GM21528 (cell line): ENCODE results near the gene UBALD1.
"Not testable (repeated sequence)": the region's sequence is repeated elsewhere in the genome, so short reads cannot be mapped to it uniquely, and the experiment has no call there.

ENCODE experiments used
- ATAC-seq: cut with Tn5 transposase; IDR thresholded peaks from one replicate; pipeline ENCODE4 v1.9.1; 2021; ENCODE audit warnings: mild to moderate bottlenecking, moderate library complexity; ENCODE audit not compliant: unreplicated experiment, low FRiP score

Gene UBALD1

DNA sequence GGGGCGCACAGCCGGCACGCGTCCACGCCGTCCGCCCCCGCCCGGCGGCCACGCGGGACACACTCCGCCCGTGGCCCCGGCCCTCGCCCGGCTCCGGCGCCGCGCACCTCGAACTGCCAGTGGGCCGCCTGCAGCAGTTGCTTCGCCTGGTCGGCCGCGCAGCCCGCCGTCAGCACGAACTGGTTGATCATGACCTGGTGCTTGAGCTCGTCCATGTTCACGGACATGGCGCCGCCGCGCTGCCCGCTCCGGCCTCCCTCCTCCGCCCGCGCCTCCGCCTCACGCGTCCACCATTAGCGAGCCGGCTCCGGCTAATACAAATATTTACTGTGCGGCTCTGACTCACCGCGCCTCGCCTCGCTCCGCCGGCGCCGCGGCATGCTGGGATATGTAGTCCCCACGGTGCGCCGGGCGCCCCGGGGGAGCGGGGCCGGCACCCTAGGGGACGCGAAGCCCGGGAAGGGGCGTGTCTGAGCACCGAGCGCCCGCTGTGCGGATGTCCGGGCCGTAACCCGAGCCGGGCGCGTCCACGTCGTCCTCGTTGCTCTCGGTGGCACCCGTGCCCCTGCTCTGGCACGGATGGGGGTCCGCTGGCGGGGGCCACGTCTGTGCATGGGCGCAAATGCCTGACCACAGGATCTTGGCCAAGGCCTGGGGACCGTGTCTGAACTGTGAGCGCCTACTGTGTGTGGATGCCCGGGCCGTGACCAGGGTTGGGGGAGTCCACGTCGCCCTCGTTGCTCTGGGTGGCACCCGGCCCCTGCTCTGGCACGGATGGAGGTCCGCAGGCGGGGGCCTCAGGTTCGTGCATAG, at the start of gene UBALD1:
TSS of gene UBALD1 (minus strand) at position 318 of the 813 bp plus-strand sequence. CDS start at position 227, 91 bp downstream.
- ATAC-seq: peak; percentile 46

- ATAC-seq: no peak
Measured at GRCh38 chr16:4663777-4664465, 49.2 kb upstream of the UBALD1 start.

- no peak for ATAC-seq
Measured at GRCh38 chr16:4663465-4663776, 48.7 kb upstream of the UBALD1 start.

DNA sequence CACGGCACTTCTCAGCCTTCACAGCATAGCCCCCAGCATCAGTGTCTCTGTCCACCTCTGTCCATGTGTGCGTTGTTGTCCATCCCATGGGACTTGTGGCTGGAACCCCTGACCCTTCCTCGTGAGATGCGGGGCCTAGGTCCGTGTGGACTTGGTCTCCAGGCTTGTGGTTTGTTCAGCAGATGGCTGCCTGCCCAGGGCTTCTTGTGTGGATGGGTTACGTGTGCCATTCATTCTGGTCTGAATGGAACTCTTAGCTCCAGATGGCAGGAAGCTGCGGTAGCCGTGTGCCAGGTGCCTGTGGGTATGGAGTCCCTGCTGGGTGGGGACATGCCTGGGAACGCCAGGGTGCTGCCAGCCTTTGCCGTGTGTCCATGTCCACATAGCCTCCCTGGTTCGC, 47.0 kb upstream of the UBALD1 start:
- no peak for ATAC-seq

- no peak for ATAC-seq
Measured at GRCh38 chr16:4660454-4661007, 45.8 kb upstream of the UBALD1 start.

DNA sequence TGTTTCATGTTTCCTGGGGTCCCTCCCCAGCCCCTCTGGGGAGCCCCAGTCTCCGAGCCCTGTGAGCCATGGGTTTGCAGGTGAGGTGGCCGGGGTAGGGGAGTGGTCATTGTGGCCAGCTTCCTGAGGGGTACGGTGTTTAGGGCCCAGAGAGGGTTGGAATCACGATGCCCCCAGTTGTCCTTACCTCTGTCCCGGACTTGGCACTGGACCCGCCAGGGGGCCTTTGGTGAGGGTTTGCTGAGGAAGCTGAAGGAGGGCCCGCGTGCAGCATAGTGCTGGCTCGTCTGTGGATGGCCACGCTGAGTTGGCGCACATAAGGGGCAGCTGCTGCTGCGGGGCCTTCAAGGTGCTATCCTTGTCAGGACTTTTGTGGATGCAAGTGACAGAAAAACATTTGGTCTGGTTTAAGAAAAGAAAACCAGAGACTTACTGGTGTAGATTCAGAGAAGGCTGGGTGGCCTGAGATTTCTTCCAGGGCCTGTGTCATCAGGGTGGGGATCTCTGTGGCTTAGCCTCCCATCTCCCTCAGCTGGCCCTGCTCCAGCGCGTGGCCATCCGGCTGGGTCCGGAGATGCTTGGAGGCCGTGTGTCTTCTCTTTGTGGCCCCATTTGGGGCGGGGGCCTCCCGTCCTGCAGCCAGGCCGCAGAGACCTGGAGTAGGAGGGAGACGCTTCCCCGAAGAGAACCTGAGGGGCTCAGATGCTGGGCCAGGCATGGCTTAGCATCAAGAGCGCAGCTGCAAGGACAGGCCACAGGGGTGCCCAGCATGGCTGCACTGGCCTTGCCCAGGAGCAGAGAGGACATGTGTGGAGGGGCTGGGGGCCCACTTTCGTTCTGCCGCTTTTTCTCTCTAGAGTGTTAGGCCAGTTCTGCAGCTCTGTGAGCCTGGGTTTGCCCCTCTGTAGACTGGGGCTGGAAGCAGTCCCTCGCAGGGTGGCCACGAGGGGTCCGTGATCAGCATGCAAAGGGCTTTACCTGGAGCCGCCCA, 45.0 kb upstream of the UBALD1 start:
- no peak for ATAC-seq

GRCh38 chr16:4656695-4657686, 42.3 kb upstream of the UBALD1 start:
- no peak for ATAC-seq

DNA sequence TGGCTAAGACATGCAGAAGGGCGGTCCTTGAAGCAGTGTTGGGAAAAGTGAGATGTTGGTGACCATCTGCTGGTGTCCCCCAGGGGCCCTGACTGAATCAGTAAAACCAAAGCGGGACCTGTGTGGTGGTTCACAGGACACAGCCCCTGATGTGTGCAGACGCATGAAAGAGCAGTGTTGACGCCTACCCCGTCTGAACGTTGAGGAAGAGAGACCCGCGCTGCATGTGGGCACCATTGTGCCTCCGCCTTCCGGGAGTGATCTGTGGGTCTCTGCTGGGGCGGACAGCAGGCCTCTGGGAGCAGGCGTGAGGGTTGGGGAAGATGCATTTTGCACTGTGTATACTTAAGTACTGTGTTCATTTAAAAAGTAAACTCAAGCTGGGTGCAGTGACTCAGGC, 41.5 kb upstream of the UBALD1 start:
- ATAC-seq: no peak

- no peak for ATAC-seq
Measured at GRCh38 chr16:4655801-4656200, 41.1 kb upstream of the UBALD1 start.

GRCh38 chr16:4654964-4655590, 40.4 kb upstream of the UBALD1 start:
- no peak for ATAC-seq

DNA sequence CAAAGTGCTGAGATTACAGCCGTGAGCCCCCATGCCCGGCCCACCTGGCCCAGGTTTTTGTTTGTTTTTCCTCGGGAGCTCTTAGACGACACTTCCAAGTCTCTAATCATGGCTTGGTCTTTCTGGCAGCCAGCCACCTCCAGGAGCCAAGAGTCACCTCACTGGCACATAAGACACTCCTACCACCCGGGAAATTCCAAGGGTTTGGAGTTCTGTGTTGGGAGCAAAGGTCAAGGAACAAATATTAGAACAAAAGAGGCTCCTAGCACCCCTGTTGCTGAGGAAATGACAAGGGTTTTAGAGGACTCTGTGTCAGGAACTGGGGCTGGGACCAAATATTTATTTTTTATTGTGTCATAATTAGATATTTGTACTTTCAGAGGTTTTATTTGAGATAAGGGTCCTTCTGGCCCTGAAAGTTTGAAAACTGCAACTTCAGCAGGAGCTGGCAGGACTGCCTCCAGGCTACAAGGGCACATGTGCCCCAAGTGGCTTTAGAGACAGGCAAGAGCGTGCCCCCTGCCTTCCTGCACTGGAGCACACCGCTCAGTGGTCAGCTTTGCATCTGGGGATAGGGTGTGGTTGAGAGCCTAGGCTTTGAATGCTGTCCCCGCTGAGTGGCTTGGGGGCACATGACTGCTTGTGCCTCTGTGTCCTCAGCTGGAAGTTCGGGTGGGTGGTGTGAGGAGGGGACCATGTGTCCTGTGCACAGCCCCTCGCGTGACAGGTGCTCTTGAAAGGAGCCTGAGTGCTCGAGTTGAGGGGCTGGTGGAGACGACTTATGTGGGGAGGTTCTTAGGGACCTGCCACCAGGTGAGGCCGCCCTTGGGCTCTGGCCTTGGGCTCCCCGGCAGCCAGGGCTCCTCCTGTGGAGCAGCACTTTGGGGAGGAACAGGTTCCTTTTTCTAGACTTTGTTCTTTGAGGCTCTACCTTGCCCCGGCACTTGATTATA, 39.6 kb upstream of the UBALD1 start:
- ATAC-seq: no peak

GRCh38 chr16:4652561-4652960, 37.9 kb upstream of the UBALD1 start:
- ATAC-seq: no peak

GRCh38 chr16:4651827-4652226, 37.1 kb upstream of the UBALD1 start:
- no peak for ATAC-seq

GRCh38 chr16:4650443-4651074, 35.9 kb upstream of the UBALD1 start:
- not testable (repeated sequence) for ATAC-seq

DNA sequence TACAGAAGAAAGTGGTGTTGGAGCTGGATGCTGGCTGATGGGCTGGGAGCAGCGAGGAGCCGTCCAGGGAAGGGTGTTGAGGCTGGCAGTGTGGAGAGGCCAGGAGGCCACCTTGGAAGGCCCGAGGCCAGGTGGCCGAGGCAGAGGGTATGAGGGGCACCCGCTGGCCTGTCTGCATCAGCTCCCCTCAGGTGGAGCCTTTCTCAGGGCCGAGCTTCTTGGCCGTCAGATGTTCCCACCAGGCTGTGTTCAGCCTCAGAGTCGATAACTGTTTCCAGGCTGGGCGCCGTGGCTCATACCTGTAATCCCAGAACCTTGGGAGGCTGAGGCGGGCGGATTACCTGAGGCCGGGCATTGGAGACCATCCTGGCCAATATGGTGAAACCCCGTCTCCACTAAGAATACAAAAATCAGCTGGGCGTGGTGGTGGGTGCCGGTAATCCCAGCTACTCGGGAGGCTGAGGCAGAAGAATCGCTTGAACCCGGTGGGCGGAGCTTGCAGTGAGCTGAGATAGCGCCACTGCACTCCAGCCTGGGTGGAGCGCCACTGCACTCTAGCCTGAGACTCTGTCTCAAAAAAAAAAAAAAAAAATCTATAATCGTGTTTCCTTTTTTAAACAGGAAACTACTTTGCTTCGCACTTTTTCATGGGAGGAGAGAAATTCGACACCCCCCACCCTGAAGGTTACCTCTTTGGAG, 35.2 kb upstream of the UBALD1 start:
- no peak for ATAC-seq

GRCh38 chr16:4648917-4649316, 34.2 kb upstream of the UBALD1 start:
- no peak for ATAC-seq

DNA sequence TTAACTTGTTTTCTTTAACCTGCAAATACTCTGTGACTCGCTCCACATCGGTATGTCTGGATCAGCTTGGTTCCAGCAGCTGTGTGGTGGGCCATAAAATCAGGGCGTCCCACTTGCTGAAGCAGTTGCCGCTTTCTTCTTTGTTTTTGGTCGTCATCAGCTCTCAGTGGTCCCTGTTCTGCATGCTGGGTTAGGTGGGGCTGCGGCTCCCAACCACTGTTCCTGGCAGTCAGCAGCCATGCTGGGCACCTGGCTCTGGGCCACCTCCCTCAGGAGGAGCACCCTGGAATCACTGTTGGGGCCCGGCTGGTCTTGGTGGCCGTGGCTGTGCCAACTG, 32.9 kb upstream of the UBALD1 start:
- no peak for ATAC-seq
